GM18508 (cell line): ENCODE measurements around the gene KCNK4.
"Not testable (repeated sequence)": the region's sequence is repeated elsewhere in the genome, so short reads cannot be mapped to it uniquely, and the experiment has no call there.

Experiments used
- ATAC-seq: cut with Tn5 transposase; IDR thresholded peaks from one replicate; pipeline ENCODE4 v1.9.1; 2021; ENCODE audit warnings: moderate number of reproducible peaks; ENCODE audit not compliant: insufficient read depth, unreplicated experiment

The KCNK4 gene

DNA sequence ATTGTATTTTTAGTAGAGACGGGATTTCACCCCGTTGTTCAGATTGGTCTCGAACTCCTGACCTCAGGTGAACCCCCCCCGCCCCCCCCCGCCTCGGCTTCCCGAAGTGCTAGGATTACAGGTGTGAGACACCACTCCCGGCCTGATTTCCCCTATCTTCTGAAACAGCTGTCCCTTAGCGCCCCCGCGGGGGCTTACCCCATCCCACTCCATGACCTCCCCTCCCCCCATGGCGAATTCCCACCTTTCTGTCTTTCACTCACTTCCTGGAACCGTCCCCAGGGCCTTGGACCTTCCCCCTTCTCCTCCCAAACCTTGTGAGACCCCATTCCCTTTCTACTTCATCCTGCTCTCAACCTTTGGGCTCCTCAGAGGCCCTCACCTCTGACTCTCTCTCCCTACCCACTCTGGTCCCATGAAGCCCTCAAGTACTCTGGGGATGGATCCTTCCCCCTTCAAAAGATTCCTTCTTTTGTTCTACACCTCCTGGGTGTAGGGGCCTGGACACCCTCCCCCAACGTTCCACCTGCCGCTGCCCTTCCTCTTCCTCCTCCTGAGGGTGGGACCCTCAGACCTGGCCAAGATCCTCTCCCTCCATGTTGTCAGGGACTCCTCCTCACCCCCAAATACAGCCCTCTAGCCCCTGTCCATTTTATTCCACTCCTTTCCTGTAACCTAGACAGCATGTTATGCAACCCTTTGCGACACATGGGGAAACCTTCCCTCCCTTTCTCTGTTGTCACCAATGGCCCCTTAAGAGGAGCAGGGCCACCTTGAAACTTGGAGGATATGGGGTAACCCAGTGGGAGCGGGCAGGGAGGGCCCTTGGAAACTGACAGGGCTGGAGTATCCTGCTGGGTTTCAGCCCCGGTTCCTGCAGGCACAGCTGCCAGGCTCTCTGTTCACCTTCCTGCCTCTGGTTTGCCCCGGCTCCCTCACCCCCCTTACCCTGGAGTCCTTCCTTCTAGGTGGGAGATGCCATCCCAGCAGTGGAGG is 28.0 kb downstream of the KCNK4 start:
- ATAC-seq: no peak

DNA sequence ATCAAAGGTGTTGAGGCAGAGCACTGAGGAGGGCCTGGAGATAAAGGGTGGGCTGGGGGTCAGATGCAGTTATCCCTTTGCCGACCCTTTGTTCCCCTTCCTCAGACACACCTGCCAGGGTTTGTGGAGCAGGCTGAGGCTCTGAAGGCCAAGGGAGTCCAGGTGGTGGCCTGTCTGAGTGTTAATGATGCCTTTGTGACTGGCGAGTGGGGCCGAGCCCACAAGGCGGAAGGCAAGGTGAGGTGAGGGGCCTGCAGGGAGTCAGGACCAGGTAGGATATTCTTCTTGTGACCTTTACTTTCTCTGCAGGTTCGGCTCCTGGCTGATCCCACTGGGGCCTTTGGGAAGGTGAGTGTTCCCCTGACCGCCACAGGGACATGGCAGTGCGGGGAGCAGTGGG is 29.5 kb downstream of the KCNK4 start:
- ATAC-seq: no peak

DNA sequence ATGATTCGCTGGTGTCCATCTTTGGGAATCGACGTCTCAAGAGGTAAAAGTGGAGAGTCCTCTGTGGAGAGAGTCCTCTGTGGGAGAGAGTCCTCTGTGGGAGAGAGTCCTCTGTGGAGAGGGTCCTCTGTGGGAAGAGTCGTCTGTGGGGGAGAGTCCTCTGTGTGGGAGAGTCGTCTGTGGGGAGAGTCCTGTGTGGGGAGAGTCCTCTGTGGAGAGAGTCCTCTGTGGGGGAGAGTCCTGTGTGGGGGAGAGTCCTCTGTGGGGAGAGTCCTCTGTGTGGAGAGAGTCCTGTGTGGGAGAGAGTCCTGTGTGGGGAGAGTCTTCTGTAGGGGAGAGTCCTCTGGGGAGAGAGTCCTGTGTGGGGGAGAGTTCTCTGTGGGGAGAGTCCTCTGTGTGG is 29.9 kb downstream of the KCNK4 start:
- no peak for ATAC-seq

DNA sequence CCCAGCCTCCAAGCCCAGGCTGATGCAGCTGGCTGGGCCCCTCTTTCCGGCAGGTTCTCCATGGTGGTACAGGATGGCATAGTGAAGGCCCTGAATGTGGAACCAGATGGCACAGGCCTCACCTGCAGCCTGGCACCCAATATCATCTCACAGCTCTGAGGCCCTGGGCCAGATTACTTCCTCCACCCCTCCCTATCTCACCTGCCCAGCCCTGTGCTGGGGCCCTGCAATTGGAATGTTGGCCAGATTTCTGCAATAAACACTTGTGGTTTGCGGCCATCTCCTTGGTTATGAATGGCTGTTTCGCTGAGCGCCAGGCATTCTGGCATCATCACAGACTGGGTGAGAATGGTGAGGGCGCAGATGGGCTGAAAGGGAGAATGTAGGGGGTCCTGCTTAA is 30.4 kb downstream of the KCNK4 start:
- no peak for ATAC-seq

DNA sequence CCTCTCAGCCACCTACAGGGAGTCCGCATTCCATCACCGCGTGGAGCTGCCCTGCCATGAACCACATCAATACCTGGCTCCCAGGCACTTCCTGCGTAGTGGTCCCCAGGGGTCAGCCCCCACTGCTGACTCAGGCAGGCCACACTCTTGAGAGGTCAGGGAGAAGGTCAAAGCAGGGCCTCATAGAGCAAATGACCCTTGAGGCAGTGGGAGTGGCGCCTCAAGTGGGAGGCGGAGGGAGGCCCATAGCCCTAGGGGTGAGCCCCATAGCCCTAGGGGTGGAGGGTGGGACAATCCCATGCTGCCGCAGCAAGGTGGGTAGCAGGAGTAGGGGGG is 31.8 kb downstream of the KCNK4 start:
- no peak for ATAC-seq

DNA sequence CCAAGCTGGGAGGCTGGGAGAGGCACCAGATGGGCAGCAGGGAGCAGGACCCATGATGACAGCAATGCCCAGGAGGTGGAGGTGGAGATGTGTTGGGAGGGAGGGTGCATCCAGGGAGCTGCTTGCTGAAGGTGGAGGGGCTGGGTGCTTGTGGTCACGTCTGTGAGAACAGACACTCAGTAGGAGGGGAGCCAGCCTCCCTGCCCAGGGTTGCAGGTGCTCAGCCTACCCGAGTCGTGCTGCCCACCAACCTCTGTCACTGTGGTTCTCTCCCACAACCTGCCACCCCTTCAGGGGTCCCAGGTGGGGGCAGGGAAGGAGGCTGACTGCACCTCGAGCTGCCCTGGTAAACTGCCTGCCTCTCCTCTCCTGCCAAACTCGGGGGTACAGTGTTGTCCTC is 32.3 kb downstream of the KCNK4 start:
- ATAC-seq: no peak

DNA sequence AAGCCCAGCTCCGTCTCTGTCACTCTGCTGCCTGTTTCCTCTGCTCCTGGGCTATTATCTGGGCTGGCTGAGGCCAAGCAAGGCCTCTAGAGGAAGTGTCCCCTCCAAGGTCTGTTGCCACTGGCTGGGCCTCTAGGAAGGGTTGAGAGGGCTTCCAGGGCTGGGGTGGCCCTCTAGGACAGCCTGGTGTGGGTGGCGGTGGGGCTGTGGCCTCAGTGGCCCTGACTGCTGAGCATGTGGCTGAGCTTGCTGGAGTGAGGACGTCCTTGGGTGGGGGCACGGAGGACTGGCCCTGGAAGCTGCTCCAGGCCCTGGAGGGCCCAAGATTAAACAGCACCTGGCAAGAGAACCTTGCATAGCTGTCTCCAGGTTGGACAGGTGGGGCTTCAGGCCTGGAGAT is 32.9 kb downstream of the KCNK4 start:
- ATAC-seq: not testable (repeated sequence)

DNA sequence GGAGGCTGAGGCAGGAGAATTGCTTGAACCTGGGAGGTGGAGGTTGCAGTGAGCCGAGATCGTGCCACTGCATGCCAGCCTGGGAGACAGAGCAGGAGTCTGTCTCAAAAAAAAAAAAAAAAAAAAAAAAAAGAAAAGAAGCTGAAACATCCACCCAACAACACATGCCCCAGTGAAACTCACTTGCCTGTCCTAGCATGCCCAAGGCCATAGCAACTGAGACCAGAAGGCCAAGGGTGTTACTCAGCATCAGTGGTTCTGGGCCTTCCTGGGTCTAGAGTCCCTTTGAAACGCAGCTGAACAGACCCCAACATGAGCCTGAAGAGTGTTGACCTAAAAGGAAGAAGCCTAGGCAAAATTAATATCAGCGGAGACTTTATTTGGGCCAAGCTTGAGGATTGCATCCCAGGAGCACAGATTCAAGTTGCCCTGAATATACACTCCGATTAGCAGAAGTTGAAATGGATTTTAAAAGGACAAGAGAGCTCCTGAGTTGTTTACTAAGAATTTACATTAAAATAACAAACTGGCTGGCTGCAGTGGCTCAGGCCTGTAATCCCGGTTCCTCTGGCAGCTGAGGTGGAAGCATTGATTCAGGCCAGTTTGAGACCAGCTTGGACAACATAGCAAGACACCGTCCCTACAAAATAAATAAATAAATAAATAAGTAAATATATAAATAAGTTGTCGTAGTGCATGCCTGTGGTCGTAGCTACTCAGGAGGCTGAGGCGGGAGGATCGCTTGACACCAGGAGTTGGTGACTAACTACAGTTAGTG is 33.8 kb downstream of the KCNK4 start:
- no peak for ATAC-seq

DNA sequence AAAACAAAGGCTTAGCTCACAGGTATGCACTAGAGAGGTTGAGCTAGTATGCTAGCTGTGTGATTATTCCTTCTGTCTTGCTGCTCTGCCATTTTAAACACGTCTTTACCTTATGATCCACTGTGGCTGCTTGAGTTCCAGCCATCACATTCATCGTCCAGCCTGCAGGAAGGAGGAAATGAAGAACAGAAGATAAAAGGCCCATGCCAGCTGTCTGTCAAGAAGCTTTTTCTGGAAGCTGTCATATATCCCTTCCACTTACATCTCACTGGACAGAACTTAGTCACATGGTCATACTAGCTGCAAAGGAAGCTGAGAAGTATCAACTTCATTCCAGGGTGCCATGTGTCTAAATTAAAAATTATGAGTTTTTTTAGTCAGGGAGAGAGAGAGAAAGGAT is 36.3 kb downstream of the KCNK4 start:
- ATAC-seq: no peak

DNA sequence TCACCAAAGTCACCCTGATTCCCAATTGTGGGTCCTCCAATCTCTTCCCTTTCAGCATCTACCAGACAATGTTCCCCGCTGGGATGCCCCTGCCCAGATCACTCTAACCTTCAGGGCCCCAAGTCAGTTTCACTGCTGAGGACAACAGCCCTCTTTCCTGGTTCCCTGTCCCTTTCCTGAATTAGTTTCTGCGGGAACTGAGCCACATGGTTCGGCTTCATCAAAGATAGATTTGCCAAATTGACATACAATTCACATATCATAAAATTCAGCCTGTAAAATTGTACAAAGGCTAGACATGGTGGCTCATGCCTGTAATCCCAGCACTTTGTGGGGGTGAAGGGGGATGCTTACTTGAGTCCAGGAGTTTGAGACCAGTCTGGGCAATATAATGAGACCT is 36.9 kb downstream of the KCNK4 start:
- ATAC-seq: no peak

DNA sequence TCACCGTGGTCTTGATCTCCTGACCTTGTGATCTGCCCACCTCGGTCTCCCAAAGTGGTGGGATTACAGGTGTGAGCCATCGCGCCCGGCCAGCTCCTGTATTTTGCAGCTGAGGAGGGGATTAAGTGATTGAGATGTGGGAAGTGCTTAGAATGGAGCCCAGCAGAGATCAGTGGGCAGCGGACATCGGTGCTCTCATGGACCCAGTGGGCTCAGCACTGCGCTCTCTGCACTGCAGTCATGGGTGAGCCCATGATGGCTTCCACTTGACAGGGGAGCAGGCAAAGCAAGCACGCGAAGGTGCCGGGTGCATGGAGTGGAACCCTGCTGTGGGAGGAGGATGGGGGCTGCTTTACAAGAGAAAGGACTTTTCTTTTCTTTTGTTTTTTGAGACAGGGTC is 39.8 kb downstream of the KCNK4 start:
- ATAC-seq: no peak

DNA sequence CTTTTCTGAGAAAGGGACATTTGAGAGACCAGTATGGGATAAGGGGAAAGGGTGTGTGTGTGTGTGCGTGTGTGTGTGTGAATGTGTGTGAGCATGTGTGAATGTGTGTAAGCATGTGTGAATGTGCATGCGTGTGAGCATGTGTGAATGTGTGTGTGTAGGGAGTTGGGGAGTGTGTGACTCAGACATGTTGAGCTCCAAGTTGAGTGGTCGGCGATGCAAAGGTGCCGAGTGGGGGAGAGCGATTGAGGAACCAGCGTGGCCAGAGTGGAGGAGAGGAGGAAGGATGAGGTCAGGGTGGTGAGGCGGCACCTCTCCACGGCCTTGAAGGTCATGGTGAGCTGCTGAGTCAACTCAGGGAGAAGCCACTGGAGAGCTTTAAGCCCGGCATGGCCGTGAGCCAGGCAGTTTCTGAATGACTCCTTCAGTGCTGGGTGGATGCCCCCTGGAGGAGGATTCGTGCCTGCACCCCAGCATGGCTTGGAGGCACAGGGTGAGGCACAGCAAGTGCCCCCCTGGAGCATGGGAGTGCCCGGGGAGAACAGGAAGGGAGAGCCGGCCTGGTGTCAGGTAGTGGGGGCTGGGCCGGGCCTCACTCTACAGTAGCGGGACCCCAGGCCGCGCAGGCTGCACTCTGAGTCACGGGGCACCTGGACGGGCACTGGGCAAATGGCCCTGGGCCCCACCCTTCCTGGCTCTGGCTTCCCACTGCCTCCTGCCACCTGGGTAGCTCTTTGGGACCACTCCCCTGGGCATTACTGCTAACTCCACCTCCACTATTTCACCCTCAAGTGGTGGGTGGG is 40.7 kb downstream of the KCNK4 start:
- no peak for ATAC-seq

DNA sequence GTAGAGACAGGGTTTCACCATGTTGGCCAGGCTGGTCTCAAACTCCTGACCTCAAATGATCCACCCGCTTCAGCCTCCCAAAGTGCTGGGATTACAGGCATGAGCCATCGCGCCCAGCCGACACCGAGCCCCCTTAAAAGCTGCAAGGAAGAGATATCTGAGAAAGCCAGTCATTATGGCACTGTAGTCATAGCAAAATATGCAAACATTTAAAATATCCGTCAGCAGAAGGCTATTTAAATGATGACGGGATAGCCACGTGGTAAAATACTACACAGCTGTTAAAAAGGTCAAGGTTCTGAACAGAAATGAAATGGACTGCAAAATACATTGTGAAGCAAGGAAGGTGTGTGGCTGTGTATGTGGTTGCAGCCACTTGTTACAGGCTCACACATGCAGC is 42.5 kb downstream of the KCNK4 start:
- ATAC-seq: no peak

DNA sequence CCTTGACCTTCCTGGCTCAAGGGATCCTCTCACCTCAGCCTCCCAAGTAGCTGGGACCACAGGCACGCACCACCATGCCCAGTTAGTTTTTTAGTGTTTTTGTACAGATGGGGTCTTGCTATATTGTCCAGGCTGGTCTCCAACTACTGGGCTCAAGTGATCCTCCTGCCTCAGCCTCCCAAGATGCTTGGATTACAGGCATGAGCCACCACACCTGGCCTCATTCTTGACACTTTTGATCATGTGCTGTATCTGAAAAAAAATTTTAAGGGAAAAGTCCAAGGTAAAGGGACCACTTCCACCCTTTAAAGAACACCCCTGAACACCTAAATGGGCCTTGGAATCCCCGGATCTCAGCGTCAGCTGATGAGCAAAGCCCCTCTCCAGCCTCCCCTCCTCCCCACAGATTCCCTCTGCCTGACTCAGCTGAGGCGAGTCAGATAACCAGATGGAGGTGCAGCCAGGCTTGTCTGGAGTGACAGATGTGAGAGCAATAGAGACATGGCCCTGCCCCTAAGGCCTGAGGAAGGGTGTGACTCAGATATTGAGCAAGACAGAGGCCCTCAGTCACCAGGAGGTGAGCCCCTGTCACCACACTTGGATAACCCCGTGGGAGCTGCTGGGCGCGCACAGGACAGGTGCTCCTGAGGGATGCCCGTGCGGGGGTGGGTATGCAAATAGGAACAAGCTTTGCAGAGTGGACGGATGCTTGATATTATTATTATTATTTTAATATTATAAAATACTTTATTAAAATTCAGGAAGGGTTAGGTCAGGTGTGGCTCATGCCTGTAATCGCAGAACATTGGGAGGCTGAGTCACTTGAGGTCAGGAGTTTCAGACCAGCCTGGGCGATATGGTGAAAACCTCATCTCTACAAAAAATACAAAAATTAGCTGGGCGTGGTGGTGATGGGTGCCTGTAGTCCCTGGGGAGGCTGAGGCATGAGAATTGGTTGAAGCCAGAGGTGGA is 43.9 kb downstream of the KCNK4 start:
- peak; percentile 72 for ATAC-seq

DNA sequence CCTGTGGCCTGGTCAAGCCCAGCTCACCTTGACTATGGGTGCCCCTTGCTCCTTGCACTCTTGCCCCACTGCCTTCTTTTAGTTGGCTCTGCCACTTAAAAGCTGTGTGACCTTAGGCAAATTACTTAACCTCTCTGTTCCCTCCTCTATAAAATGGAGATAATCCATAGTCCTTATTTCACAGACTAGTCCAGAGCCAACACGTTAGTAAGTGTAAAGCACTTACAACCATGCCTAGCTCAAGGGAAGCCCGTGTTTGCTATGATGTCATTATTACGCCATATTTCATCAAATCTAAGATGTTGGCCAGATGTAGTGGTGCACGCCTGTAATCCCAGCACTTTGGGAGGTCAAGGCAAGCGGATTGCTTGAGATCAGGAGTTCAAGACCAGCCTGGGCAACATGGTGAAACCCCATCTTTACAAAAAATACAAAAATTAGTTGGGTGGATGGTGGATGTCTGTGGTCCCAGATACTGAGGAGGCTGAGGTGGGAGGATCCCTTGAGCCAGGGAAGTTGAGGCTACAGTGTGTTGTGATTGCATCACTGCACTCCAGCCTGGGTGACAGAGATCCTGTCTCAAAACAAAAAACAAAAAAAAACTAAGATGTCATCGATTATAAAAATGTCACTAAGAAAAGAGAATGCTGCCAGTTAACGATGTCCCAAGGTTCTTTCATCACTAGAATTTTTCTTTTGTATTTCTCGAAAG is 46.6 kb downstream of the KCNK4 start:
- no peak for ATAC-seq

DNA sequence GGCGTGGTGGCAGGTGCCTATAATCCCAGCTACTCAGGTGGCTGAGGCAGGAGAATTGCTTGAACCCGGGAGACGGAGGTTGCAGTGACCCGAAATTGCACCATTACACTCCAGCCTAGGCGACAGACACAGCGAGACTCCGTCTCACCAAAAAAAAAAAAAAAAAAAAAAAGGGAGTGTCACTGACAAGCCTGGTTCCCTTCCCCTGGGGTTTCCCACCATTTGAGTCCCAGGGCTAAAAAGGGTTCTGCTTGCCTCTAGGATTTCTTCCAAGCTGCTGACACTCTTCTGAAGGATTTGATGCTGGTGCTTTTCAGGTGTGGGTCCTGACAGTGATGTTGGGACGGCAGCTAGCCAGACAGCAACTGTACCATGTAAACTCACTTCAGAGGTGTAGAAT is 47.6 kb downstream of the KCNK4 start:
- no peak for ATAC-seq

DNA sequence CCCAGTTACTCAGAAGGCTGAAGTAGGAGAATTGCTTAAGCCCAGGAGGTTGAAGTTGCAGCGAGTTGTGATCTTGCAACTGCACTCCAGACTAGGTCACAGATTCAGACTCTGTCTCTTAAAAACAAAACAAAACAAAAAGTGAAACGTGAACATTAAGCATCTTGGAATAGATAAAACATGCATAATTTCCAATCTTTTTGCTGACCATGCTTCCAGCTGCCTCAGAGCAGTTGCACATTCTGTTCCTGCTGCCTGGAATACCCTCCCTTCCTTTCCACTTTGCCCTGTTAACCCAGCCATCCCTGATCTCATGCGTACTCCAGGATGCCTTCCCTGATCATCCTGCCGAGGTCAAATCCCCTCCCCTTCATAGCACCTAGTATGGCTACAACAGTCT is 48.2 kb downstream of the KCNK4 start:
- ATAC-seq: no peak

DNA sequence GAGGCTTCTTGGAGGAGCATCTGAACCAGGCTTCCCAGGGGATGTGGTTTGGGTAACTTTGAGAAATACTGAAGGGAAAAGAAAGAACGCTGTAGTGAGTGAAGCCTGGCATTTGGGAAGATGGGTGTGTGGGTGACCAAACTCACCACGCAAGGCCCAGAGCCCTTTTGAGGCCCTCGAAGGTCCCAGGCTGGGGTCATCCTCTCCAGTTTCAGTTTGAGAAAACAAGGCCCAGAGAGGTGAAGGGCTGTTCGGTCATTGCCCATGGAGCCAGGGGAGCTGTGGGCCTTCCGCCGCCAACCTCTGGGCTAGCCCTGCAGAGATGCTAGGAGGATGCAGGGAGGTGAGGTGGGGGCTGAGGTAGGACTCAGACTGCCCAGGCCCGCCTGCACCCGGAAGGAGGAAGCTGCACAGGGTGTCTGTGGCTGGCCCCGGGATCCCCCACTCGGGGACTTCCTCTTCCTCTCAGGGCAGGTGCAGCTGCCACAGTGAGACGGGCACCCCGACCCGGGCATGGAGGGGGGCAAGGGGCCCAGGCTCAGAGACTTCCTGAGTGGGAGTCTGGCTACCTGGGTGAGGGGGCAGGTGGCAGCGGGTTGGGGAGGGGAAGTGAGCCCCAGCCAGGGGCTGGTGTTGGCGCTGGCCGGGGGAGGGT is 48.8 kb downstream of the KCNK4 start, which contains the start of gene CCDC88B:
CCDC88B (plus strand) TSS at position 451 of the 655 bp plus-strand sequence; CDS start at position 514, 63 bp downstream.
- peak; percentile 44 for ATAC-seq
